Inferior parietal cortex (tissue), 1 donor: ENCODE results near the gene CTNND1.

Experiments used
- DNase-seq: peaks from one replicate; pipeline ENCODE4 v3.0.0-alpha.2; 2016; ENCODE audit errors: extremely low spot score

Gene CTNND1

GRCh38 chr11:57762235-57762861, 746 bp downstream of the CTNND1 start:
- no peak for DNase-seq

GRCh38 chr11:57763568-57763967, 2.0 kb downstream of the CTNND1 start:
- DNase-seq = peak; percentile 65

GRCh38 chr11:57764021-57764420, 2.4 kb downstream of the CTNND1 start:
- DNase-seq = no peak

- DNase-seq = no peak
These were observed 3.0 kb downstream of the CTNND1 start for GRCh38 chr11:57764566-57764965.

- DNase-seq = no peak
These were observed 3.4 kb downstream of the CTNND1 start for GRCh38 chr11:57764972-57765371.

GRCh38 chr11:57770793-57771192, 9.2 kb downstream of the CTNND1 start:
- no peak for DNase-seq

- DNase-seq = no peak
These were observed 9.8 kb downstream of the CTNND1 start for GRCh38 chr11:57771365-57771764.

GRCh38 chr11:57772562-57772961, 11.0 kb downstream of the CTNND1 start:
- DNase-seq = no peak

- DNase-seq = no peak
These were observed 11.5 kb downstream of the CTNND1 start for GRCh38 chr11:57773026-57773598.

- DNase-seq = no peak
These were observed 13.9 kb downstream of the CTNND1 start for GRCh38 chr11:57775491-57775890.

- DNase-seq = no peak
These were observed 14.5 kb downstream of the CTNND1 start for GRCh38 chr11:57776031-57776521.

- no peak for DNase-seq
These were observed 15.1 kb downstream of the CTNND1 start for GRCh38 chr11:57776577-57777210.

- DNase-seq = no peak
These were observed 16.3 kb downstream of the CTNND1 start for GRCh38 chr11:57777969-57778317.

GRCh38 chr11:57778318-57779037, 16.9 kb downstream of the CTNND1 start:
- peak; percentile 77 for DNase-seq

- DNase-seq = peak; percentile 68
These were observed 17.7 kb downstream of the CTNND1 start for GRCh38 chr11:57779276-57779675.

- DNase-seq = no peak
These were observed 19.9 kb downstream of the CTNND1 start for GRCh38 chr11:57781529-57781943.

- DNase-seq = no peak
These were observed 23.5 kb downstream of the CTNND1 start for GRCh38 chr11:57785072-57785471.

GRCh38 chr11:57786436-57786835, 24.8 kb downstream of the CTNND1 start:
- no peak for DNase-seq

GRCh38 chr11:57787006-57787604, 25.5 kb downstream of the CTNND1 start:
- no peak for DNase-seq

GRCh38 chr11:57787920-57788702, 26.5 kb downstream of the CTNND1 start:
- no peak for DNase-seq

GRCh38 chr11:57788703-57789088, 27.1 kb downstream of the CTNND1 start:
- no peak for DNase-seq
